Prostate gland (tissue), 2 donors: ENCODE results near the gene SIRT4.

ENCODE experiments used
- POLR2A ChIP-seq: fragments of 450-650 bp; IDR thresholded peaks from one replicate; pipeline ENCODE4 v1.6.1; 2016; ENCODE audit warnings: antibody characterized with exemption, mild to moderate bottlenecking
- TF ChIP-seq, protein P1 (sequence below), 4 experiments: fragments of 200-600 bp in 2 of 4; fragments of 450-650 bp in 2 of 4; sonication (generic) in 2 of 4; IDR thresholded peaks; 1 replicate in 3 of 4; 2 replicates in 1 of 4; pipeline ENCODE4 v1.5.1; 2016 to 2019; ENCODE audit warnings: antibody characterized with exemption in 4 of 4, mild to moderate bottlenecking in 2 of 4, moderate library complexity in 2 of 4

DNA sequence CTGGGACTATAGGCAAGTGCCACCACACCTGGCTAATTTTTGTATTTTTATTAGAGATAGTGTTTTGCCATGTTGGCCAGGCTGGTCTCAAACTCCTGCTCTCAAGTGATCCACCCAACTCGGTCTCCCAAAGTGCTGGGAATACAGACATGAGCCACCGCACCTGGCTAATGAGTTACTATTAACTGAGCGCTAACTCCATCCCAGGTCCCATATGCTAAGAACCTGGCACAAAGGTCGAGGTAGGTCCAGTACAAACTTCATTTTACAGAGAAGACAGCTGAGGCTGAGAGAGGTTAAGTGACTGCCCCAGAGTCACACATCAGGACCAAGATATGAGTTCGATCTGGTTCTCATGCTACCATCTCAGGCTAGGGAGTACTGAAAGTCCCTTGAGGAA, 29.9 kb downstream of the SIRT4 start:
- TF ChIP-seq, protein P1, sequence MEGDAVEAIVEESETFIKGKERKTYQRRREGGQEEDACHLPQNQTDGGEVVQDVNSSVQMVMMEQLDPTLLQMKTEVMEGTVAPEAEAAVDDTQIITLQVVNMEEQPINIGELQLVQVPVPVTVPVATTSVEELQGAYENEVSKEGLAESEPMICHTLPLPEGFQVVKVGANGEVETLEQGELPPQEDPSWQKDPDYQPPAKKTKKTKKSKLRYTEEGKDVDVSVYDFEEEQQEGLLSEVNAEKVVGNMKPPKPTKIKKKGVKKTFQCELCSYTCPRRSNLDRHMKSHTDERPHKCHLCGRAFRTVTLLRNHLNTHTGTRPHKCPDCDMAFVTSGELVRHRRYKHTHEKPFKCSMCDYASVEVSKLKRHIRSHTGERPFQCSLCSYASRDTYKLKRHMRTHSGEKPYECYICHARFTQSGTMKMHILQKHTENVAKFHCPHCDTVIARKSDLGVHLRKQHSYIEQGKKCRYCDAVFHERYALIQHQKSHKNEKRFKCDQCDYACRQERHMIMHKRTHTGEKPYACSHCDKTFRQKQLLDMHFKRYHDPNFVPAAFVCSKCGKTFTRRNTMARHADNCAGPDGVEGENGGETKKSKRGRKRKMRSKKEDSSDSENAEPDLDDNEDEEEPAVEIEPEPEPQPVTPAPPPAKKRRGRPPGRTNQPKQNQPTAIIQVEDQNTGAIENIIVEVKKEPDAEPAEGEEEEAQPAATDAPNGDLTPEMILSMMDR (IDR thresholded peaks at IDR 0.05), result no peak
- TF ChIP-seq POLR2A, result no peak
